HEK293T (cell line): Measurements from ENCODE around the gene SIK3.

Experiments used
- BHLHE40 ChIP-seq: fragments of 450-650 bp; IDR thresholded peaks from 2 replicates; pipeline ENCODE4 v1.6.1; 2016; ENCODE audit warnings: mild to moderate bottlenecking, moderate library complexity, borderline replicate concordance
- CTBP1 ChIP-seq: fragments of 450-650 bp; IDR thresholded peaks from 2 replicates; pipeline ENCODE4 v1.6.1; 2016; ENCODE audit warnings: borderline replicate concordance
- ELF4 ChIP-seq: fragments of 450-650 bp; IDR thresholded peaks from 2 replicates; pipeline ENCODE4 v1.6.1; 2017; ENCODE audit warnings: antibody characterized with exemption
- FOXA1 ChIP-seq: fragments of 450-650 bp; IDR thresholded peaks from 2 replicates; pipeline ENCODE4 v1.6.1; 2016; ENCODE audit warnings: mild to moderate bottlenecking
- FOXK2 ChIP-seq: fragments of 450-650 bp; IDR thresholded peaks from 2 replicates; pipeline ENCODE4 v1.6.1; 2016; ENCODE audit warnings: mild to moderate bottlenecking
- FOXM1 ChIP-seq: fragments of 450-650 bp; IDR thresholded peaks from 2 replicates; pipeline ENCODE4 v1.6.1; 2017; ENCODE audit warnings: mild to moderate bottlenecking, borderline replicate concordance
- HDGF ChIP-seq: fragments of 450-650 bp; IDR thresholded peaks from 2 replicates; pipeline ENCODE4 v1.6.1; 2017; ENCODE audit warnings: antibody characterized with exemption, borderline replicate concordance
- L3MBTL2 ChIP-seq: fragments of 450-650 bp; conservative IDR thresholded peaks from 2 replicates; pipeline ENCODE4 v1.6.1; 2016; ENCODE audit warnings: mild to moderate bottlenecking
- LEF1 ChIP-seq: fragments of 450-650 bp; IDR thresholded peaks from 2 replicates; pipeline ENCODE4 v1.6.1; 2017; ENCODE audit warnings: mild to moderate bottlenecking, borderline replicate concordance
- SP1 ChIP-seq: fragments of 450-650 bp; IDR thresholded peaks from 2 replicates; pipeline ENCODE4 v1.6.1; 2017
- TARDBP ChIP-seq: fragments of 450-650 bp; IDR thresholded peaks from 2 replicates; pipeline ENCODE4 v1.6.1; 2016
- ZNF384 ChIP-seq: fragments of 450-650 bp; IDR thresholded peaks from 2 replicates; pipeline ENCODE4 v1.6.1; 2016

DNA sequence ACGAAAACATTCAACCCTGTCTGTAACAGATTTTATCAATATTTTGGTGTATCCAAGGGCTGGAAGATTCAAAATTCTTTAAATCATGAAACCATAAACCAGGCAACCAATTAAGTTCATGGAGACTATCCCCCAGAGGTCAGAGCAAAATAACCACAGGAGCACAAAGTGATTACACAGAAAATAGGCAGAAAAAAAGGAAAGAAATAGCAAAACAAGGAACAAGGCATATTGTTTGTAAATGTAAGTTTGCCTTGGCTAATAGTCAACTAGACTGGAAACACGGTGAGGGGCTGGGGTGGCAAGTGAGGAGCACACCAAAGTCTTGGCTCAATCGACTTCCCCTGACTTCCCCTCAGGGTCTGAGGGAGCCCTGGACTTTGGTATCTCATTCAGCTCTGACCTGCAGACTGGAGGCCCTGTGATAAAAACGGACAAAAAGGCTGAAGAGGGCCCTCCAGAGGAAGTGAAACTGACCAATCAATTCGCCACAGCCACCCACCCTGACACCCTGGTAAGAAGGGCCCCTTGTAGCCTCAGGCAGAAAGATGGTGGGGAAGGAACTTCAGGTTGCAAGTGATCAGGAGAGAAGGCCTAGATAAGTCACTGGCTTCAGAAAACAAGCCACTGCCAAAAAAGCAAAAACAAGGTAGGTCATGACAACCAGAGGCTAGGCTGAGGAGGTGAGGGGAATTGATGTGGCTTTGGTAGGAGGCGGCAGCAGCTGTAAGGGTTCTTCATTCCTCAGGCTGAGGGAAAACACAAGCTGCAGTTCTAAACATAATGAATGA, 1.8 kb downstream of the SIK3 start:
- TF ChIP-seq LEF1: no peak
- no peak for TF ChIP-seq TARDBP
- TF ChIP-seq BHLHE40: no peak
- no peak for TF ChIP-seq L3MBTL2
- no peak for TF ChIP-seq FOXM1
- TF ChIP-seq HDGF: no peak
- TF ChIP-seq SP1: no peak
- no peak for TF ChIP-seq FOXA1
- no peak for TF ChIP-seq ZNF384
- TF ChIP-seq FOXK2: no peak
- no peak for TF ChIP-seq ELF4
- TF ChIP-seq CTBP1: no peak
